ENCODE data around the gene RXRB. TPM values are rescaled to one million over a fixed set of nuclear protein-coding genes. Genes with fewer than 3 reads are reported as not detected.
"Not testable (repeated sequence)": the region's sequence is repeated elsewhere in the genome, so short reads cannot be mapped to it uniquely, and the experiment has no call there.

The RXRB gene
- total RNA-seq, 3 donors from 2014 or later, result 55.2 to 62.3 (median 60.8) TPM

DNA sequence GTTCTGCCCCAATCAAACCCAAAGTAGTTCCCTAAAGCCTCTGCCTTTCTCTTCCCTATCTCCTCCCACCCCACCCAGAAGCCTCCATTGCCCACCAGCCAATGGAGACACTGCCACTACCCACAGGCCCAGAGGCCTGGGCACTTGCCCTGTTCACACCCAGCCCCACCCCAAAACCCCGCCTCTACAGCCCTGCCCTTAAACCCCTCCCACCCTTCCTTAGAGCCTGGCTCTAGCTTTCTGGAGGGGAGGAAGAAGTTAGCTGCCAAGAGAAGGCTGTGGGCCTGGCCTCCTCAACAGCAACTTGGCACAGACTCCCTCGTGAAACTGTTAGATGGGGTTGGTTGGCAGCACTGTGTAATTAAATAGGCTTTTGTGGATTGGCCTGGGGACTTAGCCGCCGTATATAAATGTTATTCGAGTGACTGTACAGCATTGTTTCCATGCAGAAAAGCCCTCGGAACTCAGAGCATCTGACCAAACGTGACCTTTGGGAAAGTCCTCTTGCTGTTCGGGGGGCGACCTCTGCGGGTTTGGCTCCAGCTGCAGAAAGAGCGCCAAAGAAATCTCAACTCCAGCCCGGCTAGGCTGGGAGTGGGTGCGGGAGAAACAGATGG is 39.6 kb downstream of the RXRB start:
- peaks cover 7% of the 10 kb centered on the region for H3K27me3 Mint-ChIP-seq (ENCODE audit: low read depth)
- DNase-seq (no peak), ATAC-seq (no peak)
- no peaks in the 10 kb centered on the region for H3K36me3 Mint-ChIP-seq (ENCODE audit: insufficient read depth)
- H3K4me3 Mint-ChIP-seq, result peak overlapping the region; percentile 82
- no peaks in the 10 kb centered on the region for H3K9me3 Mint-ChIP-seq
- H3K4me1 Mint-ChIP-seq (ENCODE audit: low read depth), result peaks cover 10% of the 10 kb centered on the region

DNA sequence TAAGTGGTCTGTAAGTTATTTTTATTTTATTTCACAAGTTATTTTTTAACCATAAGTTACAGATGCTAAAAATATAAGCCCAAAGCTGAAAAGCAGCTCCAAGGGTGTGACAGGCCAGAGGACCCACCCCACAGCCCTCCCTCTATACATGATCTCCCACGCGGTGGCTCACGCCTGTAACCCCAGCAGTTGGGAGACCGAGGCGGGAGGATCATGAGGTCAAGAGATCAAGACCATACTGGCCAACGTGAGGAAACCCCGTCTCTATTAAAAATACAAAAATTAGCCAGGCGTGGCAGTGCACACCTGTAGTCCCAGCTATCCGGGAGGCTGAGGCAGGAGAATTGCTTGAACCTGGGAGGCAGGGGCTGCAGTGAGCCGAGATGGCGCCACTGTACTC is 40.4 kb downstream of the RXRB start:
- Mint-ChIP-seq H3K9me3 (no peaks in the 10 kb centered on the region), H3K36me3 (ENCODE audit: insufficient read depth) (no peaks in the 10 kb centered on the region), H3K4me3 (no peak overlapping the region), H3K4me1 (ENCODE audit: low read depth) (peaks cover 10% of the 10 kb centered on the region), H3K27me3 (ENCODE audit: low read depth) (peaks cover 3% of the 10 kb centered on the region)
- ATAC-seq (no peak), DNase-seq (no peak)

DNA sequence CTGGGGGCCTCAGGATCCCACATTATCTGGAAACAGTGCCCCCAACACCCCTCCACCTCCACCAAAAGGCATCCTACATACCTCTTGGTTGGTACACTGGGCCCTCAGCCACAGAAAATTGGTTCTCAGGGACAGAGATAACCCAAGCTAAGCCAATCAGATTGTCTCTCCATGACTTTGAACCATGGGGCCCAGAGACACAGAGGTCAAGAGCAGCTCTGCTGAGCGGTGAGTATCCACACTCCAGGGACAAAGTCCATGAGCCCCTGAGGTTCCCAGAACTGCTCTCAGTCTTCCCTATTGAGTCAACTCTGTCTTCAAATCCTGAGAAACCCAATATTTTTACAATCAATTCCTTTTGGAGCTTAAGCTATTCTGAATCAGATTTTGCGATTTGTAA is 43.5 kb downstream of the RXRB start:
- Mint-ChIP-seq H3K36me3 (ENCODE audit: insufficient read depth) (no peaks in the 10 kb centered on the region), H3K9me3 (peaks cover 7% of the 10 kb centered on the region), H3K4me1 (ENCODE audit: low read depth) (peaks cover 8% of the 10 kb centered on the region), H3K4me3 (no peak overlapping the region), H3K27me3 (ENCODE audit: low read depth) (peaks cover 10% of the 10 kb centered on the region)
- no peak for ATAC-seq
- no peak for DNase-seq

- H3K4me3 Mint-ChIP-seq, result no peak overlapping the region
- no peak for ATAC-seq
- peaks cover 11% of the 10 kb centered on the region for H3K9me3 Mint-ChIP-seq
- H3K36me3 Mint-ChIP-seq (ENCODE audit: insufficient read depth), result no peaks in the 10 kb centered on the region
- DNase-seq, result no peak
- H3K27me3 Mint-ChIP-seq (ENCODE audit: low read depth), result peaks cover 12% of the 10 kb centered on the region
- H3K4me1 Mint-ChIP-seq (ENCODE audit: low read depth), result peaks cover 5% of the 10 kb centered on the region
Observed at GRCh38 chr6:33156561-33156960, 43.9 kb downstream of the RXRB start.

- no peak overlapping the region for H3K4me3 Mint-ChIP-seq
- ATAC-seq (no peak), DNase-seq (no peak)
- H3K27me3 Mint-ChIP-seq (ENCODE audit: low read depth), result peaks cover 16% of the 10 kb centered on the region
- peaks cover 11% of the 10 kb centered on the region for H3K9me3 Mint-ChIP-seq
- H3K4me1 Mint-ChIP-seq (ENCODE audit: low read depth), result no peaks in the 10 kb centered on the region
- H3K36me3 Mint-ChIP-seq (ENCODE audit: insufficient read depth), result no peaks in the 10 kb centered on the region
Observed at GRCh38 chr6:33154349-33154748, 46.1 kb downstream of the RXRB start.

GRCh38 chr6:33151050-33151449 is 49.4 kb downstream of the RXRB start:
- no peak overlapping the region for H3K4me3 Mint-ChIP-seq
- H3K4me1 Mint-ChIP-seq (ENCODE audit: low read depth), result no peaks in the 10 kb centered on the region
- no peaks in the 10 kb centered on the region for H3K36me3 Mint-ChIP-seq (ENCODE audit: insufficient read depth)
- DNase-seq (no peak), ATAC-seq (no peak)
- H3K9me3 Mint-ChIP-seq, result peaks cover 11% of the 10 kb centered on the region
- H3K27me3 Mint-ChIP-seq (ENCODE audit: low read depth), result peaks cover 22% of the 10 kb centered on the region

GRCh38 chr6:33150560-33150959 is 49.9 kb downstream of the RXRB start:
- H3K27me3 Mint-ChIP-seq (ENCODE audit: low read depth), result peaks cover 22% of the 10 kb centered on the region
- not testable (repeated sequence) for DNase-seq; ATAC-seq; H3K36me3 Mint-ChIP-seq (ENCODE audit: insufficient read depth); H3K4me3 Mint-ChIP-seq; H3K4me1 Mint-ChIP-seq (ENCODE audit: low read depth)
- H3K9me3 Mint-ChIP-seq, result peaks cover 11% of the 10 kb centered on the region

GRCh38 chr6:33147807-33148666 is 52.4 kb downstream of the RXRB start:
- Mint-ChIP-seq H3K36me3 (ENCODE audit: insufficient read depth) (no peaks in the 10 kb centered on the region), H3K9me3 (peaks cover 11% of the 10 kb centered on the region), H3K4me1 (ENCODE audit: low read depth) (no peaks in the 10 kb centered on the region), H3K4me3 (no peak overlapping the region), H3K27me3 (ENCODE audit: low read depth) (peaks cover 21% of the 10 kb centered on the region)
- DNase-seq (no peak), ATAC-seq (no peak)

- no peaks in the 10 kb centered on the region for H3K9me3 Mint-ChIP-seq
- peaks cover 28% of the 10 kb centered on the region for H3K27me3 Mint-ChIP-seq (ENCODE audit: low read depth)
- H3K4me1 Mint-ChIP-seq (ENCODE audit: low read depth), result peaks cover 2% of the 10 kb centered on the region
- no peak overlapping the region for H3K4me3 Mint-ChIP-seq
- ATAC-seq, result no peak
- no peak for DNase-seq
- peaks cover 1% of the 10 kb centered on the region for H3K36me3 Mint-ChIP-seq (ENCODE audit: insufficient read depth)
Observed at GRCh38 chr6:33144373-33144772, 56.1 kb downstream of the RXRB start.

Other genes with a start within 250 kb of the RXRB start
- gene HLA-DMA, start 247.6 kb downstream of the RXRB start, total RNA-seq, result 1 to 10 TPM; 4.3 to 6.4 (median 5.5) TPM
- gene BRD2, start 232.1 kb downstream of the RXRB start, total RNA-seq, result 100 to 1,000 TPM; 338 to 358 (median 348) TPM
- 1 to 10 TPM; 2.0 to 2.1 (median 2.1) TPM for gene HLA-DOA, start 191.1 kb downstream of the RXRB start, total RNA-seq
- 10 to 100 TPM; 18.0 to 31.5 (median 19.8) TPM for gene HLA-DPA1, start 127.0 kb downstream of the RXRB start, total RNA-seq
- gene HLA-DPB1, start 124.7 kb downstream of the RXRB start, total RNA-seq, result 1 to 10 TPM; 6.0 to 9.8 (median 6.3) TPM
- under 1 TPM; 0.48 to 0.98 (median 0.60) TPM for gene COL11A2, start 8.2 kb downstream of the RXRB start, total RNA-seq
- gene SLC39A7, start 202 bp upstream of the RXRB start, total RNA-seq, result 10 to 100 TPM; 68.7 to 78.3 (median 72.1) TPM
- gene HSD17B8, start 4.0 kb upstream of the RXRB start, total RNA-seq, result 10 to 100 TPM; 11.7 to 20.1 (median 19.4) TPM
- gene RING1, start 7.8 kb upstream of the RXRB start, total RNA-seq, result 10 to 100 TPM; 64.7 to 66.5 (median 66.3) TPM
- gene VPS52, start 71.2 kb upstream of the RXRB start, total RNA-seq, result 10 to 100 TPM; 51.2 to 65.4 (median 63.5) TPM
- gene RPS18, start 71.4 kb upstream of the RXRB start, total RNA-seq, result 1,000 to 10,000 TPM; 4,231 to 4,415 (median 4,409) TPM
- 1 to 10 TPM; 2.6 to 3.8 (median 3.7) TPM for gene B3GALT4, start 76.5 kb upstream of the RXRB start, total RNA-seq
- gene WDR46, start 88.6 kb upstream of the RXRB start, total RNA-seq, result 100 to 1,000 TPM; 188 to 198 (median 197) TPM
- 100 to 1,000 TPM; 153 to 157 (median 153) TPM for gene PFDN6, start 88.9 kb upstream of the RXRB start, total RNA-seq
- 10 to 100 TPM; 11.6 to 15.8 (median 15.4) TPM for gene RGL2, start 98.3 kb upstream of the RXRB start, total RNA-seq
- gene TAPBP, start 113.4 kb upstream of the RXRB start, total RNA-seq, result 100 to 1,000 TPM; 265 to 315 (median 301) TPM
- 1 to 10 TPM; 6.1 to 9.4 (median 8.9) TPM for gene ZBTB22, start 117.1 kb upstream of the RXRB start, total RNA-seq
- 10 to 100 TPM; 73.6 to 88.5 (median 81.5) TPM for gene DAXX, start 122.3 kb upstream of the RXRB start, total RNA-seq
- gene KIFC1, start 191.2 kb upstream of the RXRB start, total RNA-seq, result 1 to 10 TPM; 7.3 to 8.3 (median 7.4) TPM
- gene PHF1, start 210.3 kb upstream of the RXRB start, total RNA-seq, result 10 to 100 TPM; 24.4 to 29.4 (median 26.8) TPM
- gene CUTA, start 217.4 kb upstream of the RXRB start, total RNA-seq, result 10 to 100 TPM; 76.6 to 84.5 (median 79.2) TPM
- gene SYNGAP1, start 219.4 kb upstream of the RXRB start, total RNA-seq, result 10 to 100 TPM; 18.6 to 23.4 (median 20.2) TPM

All from activated T-cell treated with anti-CD3 and anti-CD28 coated beads, Interleukin-2, amount 50 U/mL, for 4 hours (primary cell).